ENCODE measurements around the gene MAGEB18. TPM values are rescaled to one million over a fixed set of nuclear protein-coding genes. Genes with fewer than 3 reads are reported as not detected.

Gene MAGEB18
- 0.08 TPM in 1 of 2 replicates, not detected in the other for total RNA-seq (2014; rRNA removed; shearing (Covaris generic))
- not detected in 2 replicates for polyA plus RNA-seq (2015; cell fraction: cytosol; rRNA removed)
- polyA plus RNA-seq (2015; cell fraction: nucleus; rRNA removed) = not detected in 2 replicates

- in situ Hi-C loops (cut with HindIII; ENCODE audit: low pct_unique_long_range_greater_than_20kb, low sequenced_read_pairs) = no loop called here
Measured at GRCh38 chrX:26138274-26138673, at the start of gene MAGEB18. MAGEB18 (plus strand) TSS chrX:26138343; CDS start chrX:26138986, 643 bp downstream.

GRCh38 chrX:26100421-26100920, 37.7 kb upstream of the MAGEB18 start:
- in situ Hi-C loops (cut with HindIII; ENCODE audit: low pct_unique_long_range_greater_than_20kb, low sequenced_read_pairs) = no loop called here
- DNase-seq (ENCODE audit: low read depth, low spot score) = peak; percentile 0

More at GRCh38 chrX:26138274-26138673, at the start of gene MAGEB18:
- DNase-seq (ENCODE audit: low read depth, low spot score) = no peak

- DNase-seq (ENCODE audit: low read depth, low spot score) = no peak
- in situ Hi-C loops (cut with HindIII; ENCODE audit: low pct_unique_long_range_greater_than_20kb, low sequenced_read_pairs) = no loop called here
Measured at GRCh38 chrX:26109142-26109541, 29.0 kb upstream of the MAGEB18 start.

GRCh38 chrX:26146024-26146423, 7.9 kb downstream of the MAGEB18 start:
- in situ Hi-C loops (cut with HindIII; ENCODE audit: low pct_unique_long_range_greater_than_20kb, low sequenced_read_pairs) = no loop called here
- no peak for DNase-seq (ENCODE audit: low read depth, low spot score)

- no peak for DNase-seq (ENCODE audit: low read depth, low spot score)
- in situ Hi-C loops (cut with HindIII; ENCODE audit: low pct_unique_long_range_greater_than_20kb, low sequenced_read_pairs) = no loop called here
Measured at GRCh38 chrX:26160301-26160700, 22.2 kb downstream of the MAGEB18 start, which contains the start of gene MAGEB6B. MAGEB6B (plus strand) TSS chrX:26160601; CDS start chrX:26160601, 0 bp downstream.

Other genes with a start within 250 kb of the MAGEB18 start
- gene MAGEB6B, start 22.3 kb downstream of the MAGEB18 start, total RNA-seq (2014; rRNA removed; shearing (Covaris generic)) = not detected in 2 replicates
- gene MAGEB6, start 54.1 kb downstream of the MAGEB18 start, total RNA-seq (2014; rRNA removed; shearing (Covaris generic)) = 0.71 and 0.85 TPM in 2 replicates
- not detected in 2 replicates for gene MAGEB5, start 77.8 kb downstream of the MAGEB18 start, total RNA-seq (2014; rRNA removed; shearing (Covaris generic))